Neural cell (in vitro differentiated cells): ENCODE results near the gene GADL1. TPM values are rescaled to one million over a fixed set of nuclear protein-coding genes. Genes with fewer than 3 reads are reported as not detected.

Experiments
- H2AFZ ChIP-seq: fragments of 200-600, 300-800 bp; sonication (generic), shearing (Covaris generic); 2 replicates; pipeline ENCODE4 v1.6.0; 2014; ENCODE audit warnings: low read depth, mild to moderate bottlenecking, antibody characterized with exemption, low read length, moderate library complexity
- H3F3A ChIP-seq: fragments of 200-600 bp; shearing (Covaris generic); 2 replicates; pipeline ENCODE4 v1.6.1; 2016; ENCODE audit warnings: mild to moderate bottlenecking, moderate library complexity, mixed read lengths, antibody characterized with exemption, low read length; ENCODE audit not compliant: insufficient read depth, poor library complexity, severe bottlenecking
- H3K27ac ChIP-seq: fragments of 200-600, 300-800 bp; sonication (generic), shearing (Covaris generic); 2 replicates; pipeline ENCODE4 v1.5.1; 2014; ENCODE audit warnings: mild to moderate bottlenecking, low read length, moderate library complexity
- H3K27me3 ChIP-seq: fragments of 300-800, 200-600 bp; sonication (generic), shearing (Covaris generic); 2 replicates; pipeline ENCODE4 v1.6.0; 2014; ENCODE audit warnings: mild to moderate bottlenecking, low read depth, low read length, moderate library complexity; ENCODE audit not compliant: insufficient read depth
- H3K36me3 ChIP-seq: fragments of 300-800, 200-600 bp; sonication (generic), shearing (Covaris generic); 2 replicates; pipeline ENCODE4 v1.5.1; 2014; ENCODE audit warnings: mild to moderate bottlenecking, antibody characterized with exemption, low read length, moderate library complexity; ENCODE audit not compliant: insufficient read depth
- H3K4me2 ChIP-seq: fragments of 300-800, 200-600 bp; sonication (generic), shearing (Covaris generic); 2 replicates; pipeline ENCODE4 v1.6.0; 2014; ENCODE audit warnings: mild to moderate bottlenecking, low read length
- H3K4me3 ChIP-seq: fragments of 300-800, 200-600 bp; sonication (generic), shearing (Covaris generic); 2 replicates; pipeline ENCODE4 v1.5.1; 2014; ENCODE audit warnings: mild to moderate bottlenecking, low read length, moderate library complexity
- H3K79me2 ChIP-seq: fragments of 200-600 bp; shearing (Covaris generic); replicated peaks from 2 replicates; pipeline ENCODE4 v1.6.0; 2014; ENCODE audit warnings: mild to moderate bottlenecking, low read length, moderate library complexity; ENCODE audit not compliant: insufficient read depth
- H3K9ac ChIP-seq: fragments of 300-800, 200-600 bp; sonication (generic), shearing (Covaris generic); 2 replicates; pipeline ENCODE4 v1.6.1; 2016; ENCODE audit warnings: mild to moderate bottlenecking, low read length, mixed read lengths
- H3K9me2 ChIP-seq: fragments of 200-600 bp; shearing (Covaris generic); 2 replicates; pipeline ENCODE4 v1.6.1; 2016; ENCODE audit warnings: mild to moderate bottlenecking, low read length, mixed read lengths; ENCODE audit not compliant: insufficient read depth
- H3K9me3 ChIP-seq: fragments of 200-600, 300-800 bp; sonication (generic), shearing (Covaris generic); 2 replicates; pipeline ENCODE4 v1.6.1; 2016; ENCODE audit warnings: mild to moderate bottlenecking, mixed run types, low read length, moderate library complexity, mixed read lengths
- H4K20me1 ChIP-seq: fragments of 200-600 bp; shearing (Covaris generic); 2 replicates; pipeline ENCODE4 v1.6.1; 2016; ENCODE audit warnings: mild to moderate bottlenecking, mixed run types; ENCODE audit not compliant: insufficient read depth
- EP300 ChIP-seq: fragments of 450-650 bp; conservative IDR thresholded peaks from 2 replicates; pipeline ENCODE4 v1.6.1; 2014; ENCODE audit warnings: antibody characterized with exemption, mild to moderate bottlenecking, moderate library complexity; ENCODE audit not compliant: poor library complexity, severe bottlenecking
- EZH2 ChIP-seq: fragments of 200-600, 300-800 bp; shearing (Covaris generic), sonication (generic); IDR thresholded peaks from 2 replicates; pipeline ENCODE4 v1.6.1; 2014; ENCODE audit warnings: antibody characterized with exemption, low read length, borderline replicate concordance, mild to moderate bottlenecking; ENCODE audit not compliant: insufficient read depth, poor library complexity, severe bottlenecking
- MXI1 ChIP-seq: fragments of 450-650 bp; conservative IDR thresholded peaks from 2 replicates; pipeline ENCODE4 v1.6.1; 2014; ENCODE audit warnings: antibody characterized with exemption, mild to moderate bottlenecking; ENCODE audit not compliant: poor library complexity, severe bottlenecking
- POLR2AphosphoS5 ChIP-seq: IDR thresholded peaks from 2 replicates; pipeline ENCODE4 v1.6.1; 2012
- RAD21 ChIP-seq: fragments of 450-650 bp; conservative IDR thresholded peaks from 2 replicates; pipeline ENCODE4 v1.6.1; 2014; ENCODE audit warnings: antibody characterized with exemption, mild to moderate bottlenecking, moderate library complexity
- SMC3 ChIP-seq: fragments of 450-650 bp; conservative IDR thresholded peaks from 2 replicates; pipeline ENCODE4 v1.6.1; 2014; ENCODE audit warnings: antibody characterized with exemption, mild to moderate bottlenecking, moderate library complexity; ENCODE audit not compliant: poor library complexity
- TAF1 ChIP-seq: IDR thresholded peaks from 2 replicates; pipeline ENCODE4 v1.6.1; 2012; ENCODE audit warnings: low read depth
- polyA plus RNA-seq: library from polyadenylated mRNA; depleted of rRNA; stranded (reverse); fragments of >200 nt; gene quantifications from 2 replicates; pipeline ENCODE4 v1.2.3, GENCODE V29; 2014
- TF ChIP-seq, protein P1 (sequence below): IDR thresholded peaks from 2 replicates; pipeline ENCODE4 v1.6.1; 2012; ENCODE audit warnings: borderline replicate concordance
- TF ChIP-seq, protein P2 (sequence below): fragments of 450-650 bp; IDR thresholded peaks from 2 replicates; pipeline ENCODE4 v1.5.1; 2014; ENCODE audit warnings: antibody characterized with exemption, mild to moderate bottlenecking, moderate library complexity; ENCODE audit not compliant: poor library complexity, severe bottlenecking

The GADL1 gene
- polyA plus RNA-seq, 1 donor from 2014 or later, result not detected

- Histone ChIP-seq H3K9me3 (no peaks in the 10 kb centered on the region), H3K27me3 (no peaks in the 10 kb centered on the region), H3K4me2 (no peak overlapping the region), H3K4me3 (no peak overlapping the region), H3K79me2 (no peaks in the 10 kb centered on the region), H3K9ac (no peak overlapping the region), H3K36me3 (no peaks in the 10 kb centered on the region), H3K27ac (no peak overlapping the region), H2AFZ (no peak overlapping the region), H4K20me1 (no peaks in the 10 kb centered on the region), H3K9me2 (no peaks in the 10 kb centered on the region), H3F3A (no peaks in the 10 kb centered on the region)
- TF ChIP-seq, protein P1, sequence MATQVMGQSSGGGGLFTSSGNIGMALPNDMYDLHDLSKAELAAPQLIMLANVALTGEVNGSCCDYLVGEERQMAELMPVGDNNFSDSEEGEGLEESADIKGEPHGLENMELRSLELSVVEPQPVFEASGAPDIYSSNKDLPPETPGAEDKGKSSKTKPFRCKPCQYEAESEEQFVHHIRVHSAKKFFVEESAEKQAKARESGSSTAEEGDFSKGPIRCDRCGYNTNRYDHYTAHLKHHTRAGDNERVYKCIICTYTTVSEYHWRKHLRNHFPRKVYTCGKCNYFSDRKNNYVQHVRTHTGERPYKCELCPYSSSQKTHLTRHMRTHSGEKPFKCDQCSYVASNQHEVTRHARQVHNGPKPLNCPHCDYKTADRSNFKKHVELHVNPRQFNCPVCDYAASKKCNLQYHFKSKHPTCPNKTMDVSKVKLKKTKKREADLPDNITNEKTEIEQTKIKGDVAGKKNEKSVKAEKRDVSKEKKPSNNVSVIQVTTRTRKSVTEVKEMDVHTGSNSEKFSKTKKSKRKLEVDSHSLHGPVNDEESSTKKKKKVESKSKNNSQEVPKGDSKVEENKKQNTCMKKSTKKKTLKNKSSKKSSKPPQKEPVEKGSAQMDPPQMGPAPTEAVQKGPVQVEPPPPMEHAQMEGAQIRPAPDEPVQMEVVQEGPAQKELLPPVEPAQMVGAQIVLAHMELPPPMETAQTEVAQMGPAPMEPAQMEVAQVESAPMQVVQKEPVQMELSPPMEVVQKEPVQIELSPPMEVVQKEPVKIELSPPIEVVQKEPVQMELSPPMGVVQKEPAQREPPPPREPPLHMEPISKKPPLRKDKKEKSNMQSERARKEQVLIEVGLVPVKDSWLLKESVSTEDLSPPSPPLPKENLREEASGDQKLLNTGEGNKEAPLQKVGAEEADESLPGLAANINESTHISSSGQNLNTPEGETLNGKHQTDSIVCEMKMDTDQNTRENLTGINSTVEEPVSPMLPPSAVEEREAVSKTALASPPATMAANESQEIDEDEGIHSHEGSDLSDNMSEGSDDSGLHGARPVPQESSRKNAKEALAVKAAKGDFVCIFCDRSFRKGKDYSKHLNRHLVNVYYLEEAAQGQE, result no peak
- TF ChIP-seq TAF1, result no peak
- TF ChIP-seq, protein P2, sequence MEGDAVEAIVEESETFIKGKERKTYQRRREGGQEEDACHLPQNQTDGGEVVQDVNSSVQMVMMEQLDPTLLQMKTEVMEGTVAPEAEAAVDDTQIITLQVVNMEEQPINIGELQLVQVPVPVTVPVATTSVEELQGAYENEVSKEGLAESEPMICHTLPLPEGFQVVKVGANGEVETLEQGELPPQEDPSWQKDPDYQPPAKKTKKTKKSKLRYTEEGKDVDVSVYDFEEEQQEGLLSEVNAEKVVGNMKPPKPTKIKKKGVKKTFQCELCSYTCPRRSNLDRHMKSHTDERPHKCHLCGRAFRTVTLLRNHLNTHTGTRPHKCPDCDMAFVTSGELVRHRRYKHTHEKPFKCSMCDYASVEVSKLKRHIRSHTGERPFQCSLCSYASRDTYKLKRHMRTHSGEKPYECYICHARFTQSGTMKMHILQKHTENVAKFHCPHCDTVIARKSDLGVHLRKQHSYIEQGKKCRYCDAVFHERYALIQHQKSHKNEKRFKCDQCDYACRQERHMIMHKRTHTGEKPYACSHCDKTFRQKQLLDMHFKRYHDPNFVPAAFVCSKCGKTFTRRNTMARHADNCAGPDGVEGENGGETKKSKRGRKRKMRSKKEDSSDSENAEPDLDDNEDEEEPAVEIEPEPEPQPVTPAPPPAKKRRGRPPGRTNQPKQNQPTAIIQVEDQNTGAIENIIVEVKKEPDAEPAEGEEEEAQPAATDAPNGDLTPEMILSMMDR, result no peak
- TF ChIP-seq RAD21, result no peak
- no peak for TF ChIP-seq POLR2AphosphoS5
- TF ChIP-seq EP300, result no peak
- TF ChIP-seq EZH2, result no peak
- TF ChIP-seq SMC3, result no peak
- TF ChIP-seq MXI1, result no peak
These were observed 173.7 kb downstream of the GADL1 start for GRCh38 chr3:30720586-30721313.

GRCh38 chr3:30719536-30719935, 174.9 kb downstream of the GADL1 start:
- no peaks in the 10 kb centered on the region for H4K20me1 ChIP-seq
- H3K79me2 ChIP-seq, result no peaks in the 10 kb centered on the region
- H3K9ac ChIP-seq, result no peak overlapping the region
- no peaks in the 10 kb centered on the region for H3K36me3 ChIP-seq
- no peaks in the 10 kb centered on the region for H3F3A ChIP-seq
- no peak overlapping the region for H3K4me2 ChIP-seq
- H3K27ac ChIP-seq, result no peak overlapping the region
- H3K27me3 ChIP-seq, result no peaks in the 10 kb centered on the region
- no peak overlapping the region for H2AFZ ChIP-seq
- H3K4me3 ChIP-seq, result no peak overlapping the region
- TF ChIP-seq SMC3 (no peak), MXI1 (no peak), TAF1 (no peak), EZH2 (no peak)
- H3K9me3 ChIP-seq, result no peaks in the 10 kb centered on the region
- H3K9me2 ChIP-seq, result no peaks in the 10 kb centered on the region
